K562 treated with DMSO at 1 percent for 4 hours (cell line): ENCODE measurements around the gene SPATA31A3. TPM values are rescaled to one million over a fixed set of nuclear protein-coding genes. Genes with fewer than 3 reads are reported as not detected.

ENCODE experiments used
- total RNA-seq: library from RNA; unstranded; fragments of 300-600 nt; gene quantifications from 2 replicates; pipeline ENCODE4 v1.2.3, GENCODE V29; 2022; ENCODE audit not compliant: insufficient read depth

The SPATA31A3 gene
- not detected in 2 replicates for total RNA-seq

DNA sequence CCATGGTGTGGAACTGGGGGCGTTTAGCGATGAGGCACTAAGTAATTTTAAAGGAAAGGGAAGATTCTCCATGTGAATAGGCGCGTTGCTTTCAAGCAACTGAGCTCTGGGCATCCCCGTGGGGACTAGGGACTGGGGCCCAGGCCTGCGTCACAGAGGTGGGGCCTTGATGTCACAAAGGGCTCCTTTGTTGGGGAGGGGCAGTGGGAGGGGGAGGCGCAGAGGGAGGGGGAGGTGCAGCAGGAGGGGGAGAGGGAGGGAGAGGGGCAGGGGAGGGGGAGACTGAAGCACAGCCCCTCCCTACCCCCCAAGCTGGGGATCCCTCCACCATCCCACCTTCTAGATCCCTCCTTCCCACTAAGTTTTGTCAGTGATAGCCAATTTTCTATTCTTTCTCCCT, at the start of gene SPATA31A3:
SPATA31A3 (minus strand) TSS at position 101 of the 400 bp plus-strand sequence; CDS start at position 72, 29 bp downstream.

Other genes with a start within 250 kb of the SPATA31A3 start
- gene ZNF658, start 91.8 kb downstream of the SPATA31A3 start, total RNA-seq, result 0.51 TPM in 1 of 2 replicates, not detected in the other